H1 (cell line): ENCODE results near the gene CD63.

Experiments
- ATF3 ChIP-seq: IDR thresholded peaks from 2 replicates; pipeline ENCODE4 v1.6.1; 2011; ENCODE audit warnings: low read depth, mild to moderate bottlenecking, low read length; ENCODE audit not compliant: insufficient read depth
- BCL11A ChIP-seq, 2 experiments: IDR thresholded peaks; one replicate each; pipeline ENCODE4 v1.6.1; 2011; ENCODE audit warnings: low read depth in 2 of 2, low read length in 2 of 2, mild to moderate bottlenecking in 2 of 2
- CREB1 ChIP-seq: IDR thresholded peaks from 2 replicates; pipeline ENCODE4 v1.6.1; 2012; ENCODE audit warnings: inconsistent platforms
- CTCF ChIP-seq, 3 experiments: IDR thresholded peaks; 1 replicate in 2 of 3; 2 replicates in 1 of 3; pipeline versions ENCODE4 v1.5.1 to v1.6.1; 2011; ENCODE audit warnings: low read length in 3 of 3, mild to moderate bottlenecking in 3 of 3, inconsistent platforms in 2 of 3, low read depth in 1 of 3, moderate library complexity in 1 of 3; ENCODE audit not compliant: insufficient read depth in 1 of 3; ENCODE audit errors: control extremely low read depth in 1 of 3
- EGR1 ChIP-seq: IDR thresholded peaks from 2 replicates; pipeline ENCODE4 v1.6.1; 2011; ENCODE audit warnings: low read depth, low read length, borderline replicate concordance
- EZH2 ChIP-seq: fragments of 200-600 bp; sonication (generic); IDR thresholded peaks from 2 replicates; pipeline ENCODE4 v1.7.1; 2012; ENCODE audit warnings: low read depth, mild to moderate bottlenecking, moderate library complexity, low read length, inconsistent platforms; ENCODE audit not compliant: severe bottlenecking
- HDAC2 ChIP-seq, 2 experiments: fragments of 300-600 bp in 1 of 2; sonication (generic) in 1 of 2; IDR thresholded peaks; 2 replicates each; pipeline ENCODE4 v1.6.1; 2011 to 2012; ENCODE audit warnings: low read depth in 2 of 2, low read length in 2 of 2, mild to moderate bottlenecking in 2 of 2, moderate library complexity in 2 of 2, borderline replicate concordance in 1 of 2, inconsistent platforms in 1 of 2
- JUN ChIP-seq: IDR thresholded peaks from 2 replicates; pipeline ENCODE4 v1.6.1; 2011; ENCODE audit warnings: low read depth, mild to moderate bottlenecking, improper control_type of control experiment, low read length
- KDM1A ChIP-seq: fragments of 200-600, 300-600 bp; sonication (generic); IDR thresholded peaks from 2 replicates; pipeline ENCODE4 v1.7.1; 2016; ENCODE audit warnings: mild to moderate bottlenecking, low read length, borderline replicate concordance
- POLR2A ChIP-seq, 2 experiments: IDR thresholded peaks; 1 replicate in 1 of 2; 2 replicates in 1 of 2; pipeline ENCODE4 v1.6.1; 2011; ENCODE audit warnings: low read depth in 2 of 2, low read length in 2 of 2, mild to moderate bottlenecking in 2 of 2; ENCODE audit errors: control extremely low read depth in 1 of 2
- POLR2AphosphoS5 ChIP-seq: IDR thresholded peaks from 2 replicates; pipeline ENCODE4 v1.6.1; 2011; ENCODE audit warnings: low read depth, low read length
- RNF2 ChIP-seq: fragments of 200-900, 300-1000 bp; sonication (generic); IDR thresholded peaks from 2 replicates; pipeline ENCODE4 v1.7.1; 2016; ENCODE audit warnings: borderline replicate concordance, low read depth, mild to moderate bottlenecking, antibody characterized with exemption, low read length; ENCODE audit not compliant: poor library complexity, severe bottlenecking; ENCODE audit errors: missing control alignments
- YY1 ChIP-seq: IDR thresholded peaks from 2 replicates; pipeline ENCODE4 v1.6.1; 2011; ENCODE audit warnings: low read depth, mild to moderate bottlenecking, low read length

GRCh38 chr12:55760663-55761062 lies 31.9 kb upstream of the CD63 start:
- TF ChIP-seq ATF3 (no peak), CTCF (IDR thresholded peaks at IDR 0.05; ENCODE audit: control extremely low read depth in 1 of 3, insufficient read depth in 1 of 3, low read depth in 1 of 3, low read length in 3 of 3) (no peak), EGR1 (no peak), KDM1A (no peak), YY1 (no peak), POLR2A (IDR thresholded peaks at IDR 0.05; ENCODE audit: control extremely low read depth in 1 of 2, low read depth in 2 of 2, low read length in 2 of 2) (no peak), BCL11A (IDR thresholded peaks at IDR 0.05; ENCODE audit: low read depth in 2 of 2, low read length in 2 of 2) (no peak), EZH2 (no peak), RNF2 (no peak), HDAC2 (IDR thresholded peaks at IDR 0.05; ENCODE audit: borderline replicate concordance in 1 of 2, low read depth in 2 of 2, low read length in 2 of 2) (no peak), CREB1 (no peak), JUN (no peak), POLR2AphosphoS5 (no peak)
